Fibroblast of pulmonary artery (primary cell): Measurements from ENCODE around the gene TBX2.

ENCODE experiments used
- DNase-seq: peaks from one replicate; pipeline ENCODE4 v3.0.0-alpha.2; 2010; ENCODE audit warnings: low read depth
- H3K4me3 ChIP-seq: replicated peaks from 2 replicates; pipeline ENCODE4 v1.5.1; 2011; ENCODE audit warnings: low read depth, mild to moderate bottlenecking, control low read depth, low read length, moderate library complexity
- CTCF ChIP-seq: IDR thresholded peaks from 2 replicates; pipeline ENCODE4 v1.5.1; 2011; ENCODE audit warnings: mild to moderate bottlenecking, control low read depth, low read length, inconsistent platforms; ENCODE audit errors: missing control alignments

Gene TBX2

DNA sequence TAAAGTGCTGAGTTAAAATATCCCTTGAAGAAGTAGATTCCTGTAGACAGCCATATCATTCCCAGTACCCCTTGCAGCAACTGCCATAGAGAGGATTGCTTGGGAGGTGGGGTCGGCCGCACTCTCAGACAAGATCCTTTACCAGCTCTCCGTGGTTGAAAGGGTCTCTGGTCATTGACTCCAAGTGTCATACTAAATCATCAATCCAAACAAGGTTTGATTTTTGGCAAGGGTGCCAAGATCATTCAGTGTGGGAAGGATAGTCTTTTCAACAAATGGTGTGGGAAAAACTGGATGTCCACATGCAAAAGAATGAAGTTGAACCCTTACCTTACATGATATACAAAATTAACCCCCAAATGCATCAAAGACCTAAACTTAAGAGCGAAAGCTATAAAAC, 21.8 kb downstream of the TBX2 start:
- no peak for DNase-seq
- H3K4me3 ChIP-seq, result no peak overlapping the region
- no peak for TF ChIP-seq CTCF

GRCh38 chr17:61422116-61422799, 22.6 kb downstream of the TBX2 start:
- no peak for TF ChIP-seq CTCF
- DNase-seq, result no peak
- H3K4me3 ChIP-seq, result no peak overlapping the region

DNA sequence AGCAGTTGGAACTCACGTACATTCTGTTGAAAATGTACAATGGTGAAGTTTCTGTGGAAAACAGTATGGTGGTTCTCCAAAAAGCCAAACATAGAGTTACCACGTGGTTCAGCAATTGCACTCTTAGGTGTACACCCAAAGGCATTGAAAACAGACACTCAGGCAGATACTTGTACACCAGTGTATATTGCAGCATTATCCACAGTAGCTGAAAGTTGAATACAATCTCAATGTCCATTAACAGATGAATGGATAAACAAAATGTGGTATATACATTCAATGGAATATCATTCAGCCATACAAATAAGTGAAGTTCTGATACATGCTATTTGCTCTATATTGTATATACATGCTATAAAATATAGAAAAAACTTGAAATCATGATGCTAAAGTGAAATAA, 23.2 kb downstream of the TBX2 start:
- no peak overlapping the region for H3K4me3 ChIP-seq
- no peak for DNase-seq
- no peak for TF ChIP-seq CTCF

- no peak for TF ChIP-seq CTCF
These were observed 24.5 kb downstream of the TBX2 start for GRCh38 chr17:61423967-61424649.

DNA sequence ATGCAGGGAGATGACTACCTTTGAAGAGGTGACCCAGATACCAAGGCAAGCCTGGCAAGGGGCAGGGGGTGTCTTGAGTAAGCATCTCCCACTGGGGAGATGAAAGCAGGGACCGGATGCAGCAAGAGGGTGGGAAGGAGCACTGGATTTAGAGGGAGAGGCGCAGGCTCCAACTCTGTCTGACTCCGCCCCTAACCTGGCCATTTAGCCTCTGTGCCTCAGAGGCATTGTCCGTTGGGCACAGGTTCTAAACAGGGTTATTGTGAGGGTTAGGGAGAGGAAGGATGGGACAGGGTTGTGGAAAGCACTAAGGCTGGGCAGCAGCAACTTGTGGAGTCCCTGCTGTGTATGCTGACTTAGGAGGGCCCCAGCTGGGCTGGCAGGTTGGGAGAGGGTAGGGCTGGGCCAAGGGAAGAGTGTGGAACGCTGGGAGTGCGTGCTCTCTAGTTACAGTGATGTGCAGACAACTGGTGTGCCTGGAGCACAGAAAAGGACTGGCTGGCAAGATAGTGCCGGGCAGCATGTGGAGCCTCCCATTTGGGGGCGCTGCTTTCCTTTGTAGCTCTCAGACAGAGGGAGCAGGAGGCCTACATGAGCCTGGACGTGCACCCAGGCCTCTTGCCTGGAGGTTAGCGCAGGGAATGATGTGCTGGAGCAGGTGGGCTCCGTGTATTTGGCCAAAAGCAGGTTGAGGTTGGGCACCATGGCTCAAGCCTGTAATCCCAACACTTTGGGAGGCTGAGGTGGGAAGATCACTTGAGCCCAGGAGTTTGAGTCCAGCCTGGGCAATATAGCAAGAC, 26.2 kb downstream of the TBX2 start:
- H3K4me3 ChIP-seq, result no peak overlapping the region
- TF ChIP-seq CTCF, result no peak
- DNase-seq, result no peak

More at GRCh38 chr17:61423967-61424649, 24.5 kb downstream of the TBX2 start:
- no peak for DNase-seq
- no peak overlapping the region for H3K4me3 ChIP-seq

GRCh38 chr17:61426482-61427304, 27.1 kb downstream of the TBX2 start:
- no peak for TF ChIP-seq CTCF
- no peak for DNase-seq
- H3K4me3 ChIP-seq, result no peak overlapping the region
